ENCODE results near the gene RGS8.

The RGS8 gene

GRCh38 chr1:182643699-182644098 is 40.7 kb downstream of the RGS8 start:
- no peak overlapping the region for H2AFZ ChIP-seq (ENCODE audit: low read length)
- no peaks in the 10 kb centered on the region for H3K4me1 ChIP-seq (ENCODE audit: insufficient read depth, low read length, poor library complexity, severe bottlenecking)
- no peak overlapping the region for H3K4me3 ChIP-seq (ENCODE audit: low read length, poor library complexity, severe bottlenecking)
- H3K9me3 ChIP-seq (ENCODE audit: insufficient read depth, low read depth, low read length): no peaks in the 10 kb centered on the region
- no peak overlapping the region for H3K4me2 ChIP-seq (ENCODE audit: low read depth, low read length, poor library complexity, severe bottlenecking)
- no peaks in the 10 kb centered on the region for H3K79me2 ChIP-seq (ENCODE audit: insufficient read depth, low read length)
- H4K20me1 ChIP-seq (ENCODE audit: insufficient read depth, low read length, poor library complexity, severe bottlenecking): no peaks in the 10 kb centered on the region
- H3K27me3 ChIP-seq (ENCODE audit: insufficient read depth, low read length, poor library complexity, severe bottlenecking): no peaks in the 10 kb centered on the region
- no peak overlapping the region for H3K9ac ChIP-seq (ENCODE audit: low read depth, low read length, poor library complexity, severe bottlenecking)
- TF ChIP-seq CTCF (conservative IDR thresholded peaks at IDR 0.05; ENCODE audit: low read length) (no peak), EZH2phosphoT487 (IDR thresholded peaks at IDR 0.05; ENCODE audit: borderline replicate concordance) (no peak)
- H3K36me3 ChIP-seq (ENCODE audit: insufficient read depth, low read length): no peaks in the 10 kb centered on the region
- H3F3A ChIP-seq (ENCODE audit: low read depth): no peaks in the 10 kb centered on the region
- H3K9me2 ChIP-seq (replicated peaks; ENCODE audit: low read depth, low read length): no peaks in the 10 kb centered on the region

GRCh38 chr1:182642461-182642860 is 41.9 kb downstream of the RGS8 start:
- Histone ChIP-seq H3K4me2 (ENCODE audit: low read depth, low read length, poor library complexity, severe bottlenecking) (no peak overlapping the region), H3K4me3 (ENCODE audit: low read length, poor library complexity, severe bottlenecking) (no peak overlapping the region), H3K79me2 (ENCODE audit: insufficient read depth, low read length) (no peaks in the 10 kb centered on the region), H3K9me3 (ENCODE audit: insufficient read depth, low read depth, low read length) (no peaks in the 10 kb centered on the region), H3K27me3 (ENCODE audit: insufficient read depth, low read length, poor library complexity, severe bottlenecking) (no peaks in the 10 kb centered on the region), H3K4me1 (ENCODE audit: insufficient read depth, low read length, poor library complexity, severe bottlenecking) (no peaks in the 10 kb centered on the region), H3K9ac (ENCODE audit: low read depth, low read length, poor library complexity, severe bottlenecking) (no peak overlapping the region), H3F3A (ENCODE audit: low read depth) (no peaks in the 10 kb centered on the region), H4K20me1 (ENCODE audit: insufficient read depth, low read length, poor library complexity, severe bottlenecking) (no peaks in the 10 kb centered on the region), H3K36me3 (ENCODE audit: insufficient read depth, low read length) (no peaks in the 10 kb centered on the region), H2AFZ (ENCODE audit: low read length) (no peak overlapping the region), H3K9me2 (replicated peaks; ENCODE audit: low read depth, low read length) (no peaks in the 10 kb centered on the region)
- no peak for TF ChIP-seq EZH2phosphoT487 (IDR thresholded peaks at IDR 0.05; ENCODE audit: borderline replicate concordance)
- no peak for TF ChIP-seq CTCF (conservative IDR thresholded peaks at IDR 0.05; ENCODE audit: low read length)

- H3K4me2 ChIP-seq (ENCODE audit: low read depth, low read length, poor library complexity, severe bottlenecking): no peak overlapping the region
- H2AFZ ChIP-seq (ENCODE audit: low read length): no peak overlapping the region
- H3K9me2 ChIP-seq (replicated peaks; ENCODE audit: low read depth, low read length): no peaks in the 10 kb centered on the region
- no peaks in the 10 kb centered on the region for H3K36me3 ChIP-seq (ENCODE audit: insufficient read depth, low read length)
- no peaks in the 10 kb centered on the region for H4K20me1 ChIP-seq (ENCODE audit: insufficient read depth, low read length, poor library complexity, severe bottlenecking)
- TF ChIP-seq EZH2phosphoT487 (IDR thresholded peaks at IDR 0.05; ENCODE audit: borderline replicate concordance): no peak
- TF ChIP-seq CTCF (conservative IDR thresholded peaks at IDR 0.05; ENCODE audit: low read length): no peak
- no peak overlapping the region for H3K4me3 ChIP-seq (ENCODE audit: low read length, poor library complexity, severe bottlenecking)
- H3K9me3 ChIP-seq (ENCODE audit: insufficient read depth, low read depth, low read length): no peaks in the 10 kb centered on the region
- H3K4me1 ChIP-seq (ENCODE audit: insufficient read depth, low read length, poor library complexity, severe bottlenecking): no peaks in the 10 kb centered on the region
- no peaks in the 10 kb centered on the region for H3K79me2 ChIP-seq (ENCODE audit: insufficient read depth, low read length)
- no peaks in the 10 kb centered on the region for H3F3A ChIP-seq (ENCODE audit: low read depth)
- no peak overlapping the region for H3K9ac ChIP-seq (ENCODE audit: low read depth, low read length, poor library complexity, severe bottlenecking)
- H3K27me3 ChIP-seq (ENCODE audit: insufficient read depth, low read length, poor library complexity, severe bottlenecking): no peaks in the 10 kb centered on the region
Measured at GRCh38 chr1:182641561-182641960, 42.8 kb downstream of the RGS8 start.

Measured in Loucy (cell line).